K562 (cell line): Measurements from ENCODE around the gene SLC5A2. TPM values are rescaled to one million over a fixed set of nuclear protein-coding genes. Genes with fewer than 3 reads are reported as not detected.

Experiments used
- ARID1B ChIP-seq: fragments of 450-650 bp; IDR thresholded peaks from 2 replicates; pipeline ENCODE4 v1.6.1; 2016; ENCODE audit warnings: antibody characterized with exemption, mild to moderate bottlenecking, inconsistent platforms
- ATF1 ChIP-seq, 2 experiments: fragments of 450-650 bp in 1 of 2; IDR thresholded peaks; 2 replicates each; pipeline ENCODE4 v1.6.1; 2016; ENCODE audit warnings: missing compliant biosample characterization in 1 of 2, missing genetic modification characterization in 1 of 2
- BCOR ChIP-seq: fragments of 450-650 bp; IDR thresholded peaks from 2 replicates; pipeline ENCODE4 v1.6.1; 2016
- COPS2 ChIP-seq: fragments of 450-650 bp; conservative IDR thresholded peaks from 2 replicates; pipeline ENCODE4 v1.6.1; 2016; ENCODE audit warnings: mild to moderate bottlenecking, moderate library complexity
- GTF2A2 ChIP-seq: IDR thresholded peaks from 2 replicates; pipeline ENCODE4 v1.6.1; 2016; ENCODE audit warnings: mild to moderate bottlenecking, missing genetic modification characterization, missing compliant biosample characterization
- HDAC6 ChIP-seq: IDR thresholded peaks from 2 replicates; pipeline ENCODE4 v1.6.1; 2012; ENCODE audit warnings: low read depth, mild to moderate bottlenecking, control low read depth, inconsistent platforms, low read length, moderate library complexity
- HNRNPUL1 ChIP-seq: fragments of 200-400 bp; formaldehyde crosslinking; IDR thresholded peaks from 2 replicates; pipeline ENCODE4 v1.6.1; 2017; ENCODE audit warnings: low read length
- KLF10 ChIP-seq: fragments of 250-450 bp; sonication (Bioruptor Pico); IDR thresholded peaks from 2 replicates; pipeline ENCODE4 v1.6.1; 2021; ENCODE audit warnings: matching md5 sums
- NFIC ChIP-seq: fragments of 450-650 bp; IDR thresholded peaks from 2 replicates; pipeline ENCODE4 v1.6.1; 2017; ENCODE audit warnings: mild to moderate bottlenecking, inconsistent platforms
- NR3C1 ChIP-seq: sonication (generic); formaldehyde crosslinking; IDR thresholded peaks from 2 replicates; pipeline ENCODE4 v1.8.1; 2022; ENCODE audit warnings: missing genetic modification reagents
- PHF20 ChIP-seq: fragments of 450-650 bp; IDR thresholded peaks from 2 replicates; pipeline ENCODE4 v1.6.1; 2018; ENCODE audit not compliant: partially characterized antibody
- SIN3B ChIP-seq: fragments of 450-650 bp; IDR thresholded peaks from 2 replicates; pipeline ENCODE4 v1.6.1; 2017; ENCODE audit warnings: low read depth, mild to moderate bottlenecking, moderate library complexity
- TAF1 ChIP-seq: IDR thresholded peaks from 2 replicates; pipeline ENCODE4 v1.6.1; 2011; ENCODE audit warnings: mild to moderate bottlenecking, low read length, moderate library complexity; ENCODE audit not compliant: insufficient read depth, control insufficient read depth, severe bottlenecking; ENCODE audit errors: extremely low read depth
- ZNF24 ChIP-seq: fragments of 450-650 bp; IDR thresholded peaks from 2 replicates; pipeline ENCODE4 v1.6.1; 2016
- ZNF316 ChIP-seq: fragments of 450-650 bp; IDR thresholded peaks from 2 replicates; pipeline ENCODE4 v1.6.1; 2016
- polyA plus RNA-seq, 8 experiments: library from polyadenylated mRNA; depleted of rRNA in 4 of 8; stranded (reverse) in 5 of 8; unstranded in 3 of 8; fragments of >200 nt; fragmentation: Nextera tagmentation in 2 of 8; fragmentation: Illumina TruSeq in 1 of 8; extraction: Ambion mirVana in 2 of 8; extraction: Trizol in 1 of 8; gene quantifications; 2 replicates each; pipeline versions ENCODE4 v1.2.1 to v1.2.3, GENCODE V29; 2011 to 2014; ENCODE audit warnings: inconsistent platforms in 1 of 8, missing spikeins in 1 of 8
- total RNA-seq, 7 experiments: library from RNA; depleted of rRNA in 6 of 7; stranded (reverse); fragments of >200 nt in 6 of 7; fragmentation: Illumina TruSeq in 2 of 7; extraction: Trizol in 2 of 7; gene quantifications; 2 replicates each; pipeline versions ENCODE4 v1.2.1 to v1.2.3, GENCODE V29; 2011 to 2021; ENCODE audit warnings: low replicate concordance in 1 of 7
- TF ChIP-seq, protein P1 (sequence below): fragments of 250-450 bp; sonication (Bioruptor Pico); IDR thresholded peaks from 2 replicates; pipeline ENCODE4 v1.9.0; 2021; ENCODE audit warnings: mild to moderate bottlenecking, inconsistent platforms
- TF ChIP-seq, protein P2 (sequence below), 2 experiments: fragments of 250-450 bp in 1 of 2; fragments of 450-650 bp in 1 of 2; sonication (Bioruptor Pico) in 1 of 2; IDR thresholded peaks; 2 replicates each; pipeline versions ENCODE4 v1.6.1 to v1.8.0; 2016 to 2021; ENCODE audit warnings: mild to moderate bottlenecking in 2 of 2, moderate library complexity in 2 of 2, missing compliant biosample characterization in 1 of 2, missing genetic modification characterization in 1 of 2
- TF ChIP-seq, protein P3 (sequence below): fragments of 450-650 bp; IDR thresholded peaks from 2 replicates; pipeline ENCODE4 v1.6.1; 2017; ENCODE audit warnings: antibody characterized with exemption, mild to moderate bottlenecking
- TF ChIP-seq, protein P4 (sequence below): fragments of 250-450 bp; sonication (Bioruptor Pico); IDR thresholded peaks from 2 replicates; pipeline ENCODE4 v1.5.1; 2021; ENCODE audit warnings: mild to moderate bottlenecking

Gene SLC5A2
- total and polyA plus RNA-seq, 9 of the 15 experiments (the other 6 are each of a cell fraction or from before 2014, with no cell fraction given), result 0.07 to 2.7 (median 2.2) TPM; not detected in 6

DNA sequence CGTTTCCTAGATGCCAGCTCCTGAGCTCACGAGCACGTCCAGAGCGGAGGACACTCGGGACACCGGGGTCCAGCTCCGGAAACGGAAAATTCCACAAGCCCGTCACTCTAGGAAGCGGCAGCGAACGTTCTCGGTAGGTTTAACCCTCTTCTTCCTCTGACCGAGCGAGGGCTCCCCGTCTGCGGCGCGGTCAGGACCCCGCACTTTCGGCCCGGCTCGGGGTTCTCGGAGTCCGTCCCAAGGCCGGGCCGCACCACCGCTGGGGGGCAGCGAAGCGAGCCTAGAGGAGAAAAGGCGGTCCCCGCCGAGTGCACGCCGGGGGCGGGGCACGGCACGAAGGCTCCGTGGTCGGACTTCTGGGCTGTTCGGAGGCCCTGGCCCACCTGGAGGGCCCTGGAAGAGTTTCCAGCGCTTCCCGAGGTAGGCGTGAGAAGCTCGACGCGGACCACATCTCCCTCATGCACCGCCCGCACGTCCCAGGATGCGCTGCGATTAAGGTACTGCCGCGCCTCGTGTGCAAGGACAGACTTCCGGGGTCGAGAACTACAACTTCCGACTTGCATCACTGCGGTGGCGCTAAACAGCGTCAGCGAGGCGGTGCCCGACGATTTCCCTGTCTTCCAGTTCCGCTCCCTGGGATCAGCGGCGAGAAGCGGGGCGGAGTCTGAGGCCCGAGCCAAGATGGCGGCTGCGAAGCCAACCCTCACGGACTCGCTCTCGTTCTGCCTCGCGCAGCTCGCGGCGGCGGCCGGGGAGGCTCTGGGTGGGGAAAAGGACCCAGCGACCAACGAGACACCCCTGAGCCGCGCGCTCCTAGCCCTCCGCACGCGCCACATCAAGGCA lies 23.9 kb upstream of the SLC5A2 start, which contains the start of gene ARMC5 (continued):
- TF ChIP-seq, protein P1, sequence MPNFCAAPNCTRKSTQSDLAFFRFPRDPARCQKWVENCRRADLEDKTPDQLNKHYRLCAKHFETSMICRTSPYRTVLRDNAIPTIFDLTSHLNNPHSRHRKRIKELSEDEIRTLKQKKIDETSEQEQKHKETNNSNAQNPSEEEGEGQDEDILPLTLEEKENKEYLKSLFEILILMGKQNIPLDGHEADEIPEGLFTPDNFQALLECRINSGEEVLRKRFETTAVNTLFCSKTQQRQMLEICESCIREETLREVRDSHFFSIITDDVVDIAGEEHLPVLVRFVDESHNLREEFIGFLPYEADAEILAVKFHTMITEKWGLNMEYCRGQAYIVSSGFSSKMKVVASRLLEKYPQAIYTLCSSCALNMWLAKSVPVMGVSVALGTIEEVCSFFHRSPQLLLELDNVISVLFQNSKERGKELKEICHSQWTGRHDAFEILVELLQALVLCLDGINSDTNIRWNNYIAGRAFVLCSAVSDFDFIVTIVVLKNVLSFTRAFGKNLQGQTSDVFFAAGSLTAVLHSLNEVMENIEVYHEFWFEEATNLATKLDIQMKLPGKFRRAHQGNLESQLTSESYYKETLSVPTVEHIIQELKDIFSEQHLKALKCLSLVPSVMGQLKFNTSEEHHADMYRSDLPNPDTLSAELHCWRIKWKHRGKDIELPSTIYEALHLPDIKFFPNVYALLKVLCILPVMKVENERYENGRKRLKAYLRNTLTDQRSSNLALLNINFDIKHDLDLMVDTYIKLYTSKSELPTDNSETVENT (CRISPR knock-in tag), result peak; percentile 59
- TF ChIP-seq HDAC6 (no peak), ARID1B (0 out of 2 replicates have a peak, but pooled peaks have one; percentile 18), ZNF316 (no peak), PHF20 (peak; percentile 91), KLF10 (CRISPR knock-in tag) (no peak), ZNF24 (no peak), HNRNPUL1 (no peak), ATF1 (CRISPR knock-in tag; IDR thresholded peaks at IDR 0.05) (peak; percentile 56; the same call in 1 of the 2 replicates), ATF1 (tag; IDR thresholded peaks at IDR 0.05) (peak; percentile 98), GTF2A2 (tag) (no peak), SIN3B (peak; percentile 82), TAF1 (peak; percentile 92), COPS2 (no peak), NR3C1 (CRISPR knock-in tag) (0 out of 2 replicates have a peak, but pooled peaks have one; percentile 58), BCOR (peak; percentile 33; the same call in 1 of the 2 replicates), NFIC (peak; percentile 40; the same call in 1 of the 2 replicates)
- TF ChIP-seq, protein P2, sequence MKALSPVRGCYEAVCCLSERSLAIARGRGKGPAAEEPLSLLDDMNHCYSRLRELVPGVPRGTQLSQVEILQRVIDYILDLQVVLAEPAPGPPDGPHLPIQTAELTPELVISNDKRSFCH (CRISPR knock-in tag; IDR thresholded peaks at IDR 0.05), result no peak
- TF ChIP-seq, protein P2 (tag; IDR thresholded peaks at IDR 0.05), result no peak
- TF ChIP-seq, protein P3, sequence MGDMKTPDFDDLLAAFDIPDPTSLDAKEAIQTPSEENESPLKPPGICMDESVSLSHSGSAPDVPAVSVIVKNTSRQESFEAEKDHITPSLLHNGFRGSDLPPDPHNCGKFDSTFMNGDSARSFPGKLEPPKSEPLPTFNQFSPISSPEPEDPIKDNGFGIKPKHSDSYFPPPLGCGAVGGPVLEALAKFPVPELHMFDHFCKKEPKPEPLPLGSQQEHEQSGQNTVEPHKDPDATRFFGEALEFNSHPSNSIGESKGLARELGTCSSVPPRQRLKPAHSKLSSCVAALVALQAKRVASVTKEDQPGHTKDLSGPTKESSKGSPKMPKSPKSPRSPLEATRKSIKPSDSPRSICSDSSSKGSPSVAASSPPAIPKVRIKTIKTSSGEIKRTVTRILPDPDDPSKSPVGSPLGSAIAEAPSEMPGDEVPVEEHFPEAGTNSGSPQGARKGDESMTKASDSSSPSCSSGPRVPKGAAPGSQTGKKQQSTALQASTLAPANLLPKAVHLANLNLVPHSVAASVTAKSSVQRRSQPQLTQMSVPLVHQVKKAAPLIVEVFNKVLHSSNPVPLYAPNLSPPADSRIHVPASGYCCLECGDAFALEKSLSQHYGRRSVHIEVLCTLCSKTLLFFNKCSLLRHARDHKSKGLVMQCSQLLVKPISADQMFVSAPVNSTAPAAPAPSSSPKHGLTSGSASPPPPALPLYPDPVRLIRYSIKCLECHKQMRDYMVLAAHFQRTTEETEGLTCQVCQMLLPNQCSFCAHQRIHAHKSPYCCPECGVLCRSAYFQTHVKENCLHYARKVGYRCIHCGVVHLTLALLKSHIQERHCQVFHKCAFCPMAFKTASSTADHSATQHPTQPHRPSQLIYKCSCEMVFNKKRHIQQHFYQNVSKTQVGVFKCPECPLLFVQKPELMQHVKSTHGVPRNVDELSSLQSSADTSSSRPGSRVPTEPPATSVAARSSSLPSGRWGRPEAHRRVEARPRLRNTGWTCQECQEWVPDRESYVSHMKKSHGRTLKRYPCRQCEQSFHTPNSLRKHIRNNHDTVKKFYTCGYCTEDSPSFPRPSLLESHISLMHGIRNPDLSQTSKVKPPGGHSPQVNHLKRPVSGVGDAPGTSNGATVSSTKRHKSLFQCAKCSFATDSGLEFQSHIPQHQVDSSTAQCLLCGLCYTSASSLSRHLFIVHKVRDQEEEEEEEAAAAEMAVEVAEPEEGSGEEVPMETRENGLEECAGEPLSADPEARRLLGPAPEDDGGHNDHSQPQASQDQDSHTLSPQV, result peak; percentile 61; the same call in 1 of the 2 replicates
- TF ChIP-seq, protein P4, sequence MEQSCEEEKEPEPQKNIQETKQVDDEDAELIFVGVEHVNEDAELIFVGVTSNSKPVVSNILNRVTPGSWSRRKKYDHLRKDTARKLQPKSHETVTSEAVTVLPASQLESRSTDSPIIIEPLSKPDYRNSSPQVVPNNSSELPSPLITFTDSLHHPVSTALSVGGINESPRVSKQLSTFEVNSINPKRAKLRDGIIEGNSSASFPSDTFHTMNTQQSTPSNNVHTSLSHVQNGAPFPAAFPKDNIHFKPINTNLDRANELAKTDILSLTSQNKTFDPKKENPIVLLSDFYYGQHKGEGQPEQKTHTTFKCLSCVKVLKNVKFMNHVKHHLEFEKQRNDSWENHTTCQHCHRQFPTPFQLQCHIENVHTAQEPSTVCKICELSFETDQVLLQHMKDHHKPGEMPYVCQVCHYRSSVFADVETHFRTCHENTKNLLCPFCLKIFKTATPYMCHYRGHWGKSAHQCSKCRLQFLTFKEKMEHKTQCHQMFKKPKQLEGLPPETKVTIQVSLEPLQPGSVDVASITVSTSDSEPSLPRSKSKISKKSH, result no peak
